ENCODE data around the gene SIAH3.

The SIAH3 gene

DNA sequence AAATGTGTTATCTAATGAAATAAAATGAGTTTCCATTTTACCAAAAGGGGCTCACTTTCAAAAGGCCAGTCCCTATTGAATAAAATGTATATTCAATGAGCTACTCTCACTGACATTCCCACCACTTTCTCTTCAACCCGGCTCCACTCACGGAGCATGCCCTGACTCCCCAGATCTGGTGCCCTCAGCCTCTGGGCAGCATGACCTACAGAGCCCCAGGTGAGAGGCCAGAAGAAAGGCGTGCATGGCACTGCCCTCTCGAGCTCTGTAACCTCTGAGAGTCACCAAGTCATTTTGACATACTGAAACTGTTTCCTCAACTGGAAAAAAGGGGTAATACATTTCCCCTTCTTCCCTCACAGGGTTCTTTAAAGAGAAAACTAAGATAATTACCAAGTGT lies 25.2 kb upstream of the SIAH3 start:
- no peak for TF ChIP-seq TCF12 (IDR thresholded peaks at IDR 0.05; ENCODE audit: low read depth)
- no peak for TF ChIP-seq TEAD4 (IDR thresholded peaks at IDR 0.05)
- no peak for TF ChIP-seq EGR1 (IDR thresholded peaks at IDR 0.05)
- TF ChIP-seq, protein P1, sequence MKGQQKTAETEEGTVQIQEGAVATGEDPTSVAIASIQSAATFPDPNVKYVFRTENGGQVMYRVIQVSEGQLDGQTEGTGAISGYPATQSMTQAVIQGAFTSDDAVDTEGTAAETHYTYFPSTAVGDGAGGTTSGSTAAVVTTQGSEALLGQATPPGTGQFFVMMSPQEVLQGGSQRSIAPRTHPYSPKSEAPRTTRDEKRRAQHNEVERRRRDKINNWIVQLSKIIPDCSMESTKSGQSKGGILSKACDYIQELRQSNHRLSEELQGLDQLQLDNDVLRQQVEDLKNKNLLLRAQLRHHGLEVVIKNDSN (IDR thresholded peaks at IDR 0.05): no peak
- no peak for TF ChIP-seq YY1 (IDR thresholded peaks at IDR 0.05; ENCODE audit: low read depth)
- TF ChIP-seq CEBPB (IDR thresholded peaks at IDR 0.05): no peak
- no peak for TF ChIP-seq NFIC (IDR thresholded peaks at IDR 0.05)
- no peak for TF ChIP-seq RAD21 (IDR thresholded peaks at IDR 0.05; ENCODE audit: low read depth)
- no peak for TF ChIP-seq ZBTB7A (IDR thresholded peaks at IDR 0.05; ENCODE audit: low read depth)
- no peak for TF ChIP-seq EP300 (IDR thresholded peaks at IDR 0.05; ENCODE audit: borderline replicate concordance)
- TF ChIP-seq, protein P2, sequence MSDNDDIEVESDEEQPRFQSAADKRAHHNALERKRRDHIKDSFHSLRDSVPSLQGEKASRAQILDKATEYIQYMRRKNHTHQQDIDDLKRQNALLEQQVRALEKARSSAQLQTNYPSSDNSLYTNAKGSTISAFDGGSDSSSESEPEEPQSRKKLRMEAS (IDR thresholded peaks at IDR 0.05): no peak
- no peak for TF ChIP-seq FOXM1 (IDR thresholded peaks at IDR 0.05; ENCODE audit: borderline replicate concordance, low read depth)
- no peak for TF ChIP-seq CREB1 (IDR thresholded peaks at IDR 0.05; ENCODE audit: low read depth)
- no peak for TF ChIP-seq TAF1 (IDR thresholded peaks at IDR 0.05; ENCODE audit: low read depth)

DNA sequence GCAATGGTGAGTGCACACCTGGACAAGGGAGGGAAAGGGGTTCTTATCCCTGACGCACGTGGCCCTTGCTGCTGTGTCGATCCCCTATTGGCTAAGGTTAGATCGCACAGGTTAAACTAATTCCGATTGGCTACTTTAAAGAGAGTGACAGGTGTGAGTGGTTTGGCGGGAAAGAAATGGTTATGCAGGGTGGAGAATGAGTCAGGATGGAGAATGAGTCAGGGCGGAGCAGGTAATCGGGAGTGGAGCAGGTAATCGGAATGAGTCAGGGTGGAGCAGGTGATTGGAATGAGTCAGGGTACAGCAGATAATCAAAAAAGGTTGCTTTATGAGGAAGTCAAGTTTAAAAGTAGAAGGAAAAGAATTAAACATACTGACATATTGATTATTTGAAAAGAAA lies 24.4 kb upstream of the SIAH3 start:
- TF ChIP-seq TAF1 (IDR thresholded peaks at IDR 0.05; ENCODE audit: low read depth): no peak
- TF ChIP-seq, protein P2 (IDR thresholded peaks at IDR 0.05): no peak

DNA sequence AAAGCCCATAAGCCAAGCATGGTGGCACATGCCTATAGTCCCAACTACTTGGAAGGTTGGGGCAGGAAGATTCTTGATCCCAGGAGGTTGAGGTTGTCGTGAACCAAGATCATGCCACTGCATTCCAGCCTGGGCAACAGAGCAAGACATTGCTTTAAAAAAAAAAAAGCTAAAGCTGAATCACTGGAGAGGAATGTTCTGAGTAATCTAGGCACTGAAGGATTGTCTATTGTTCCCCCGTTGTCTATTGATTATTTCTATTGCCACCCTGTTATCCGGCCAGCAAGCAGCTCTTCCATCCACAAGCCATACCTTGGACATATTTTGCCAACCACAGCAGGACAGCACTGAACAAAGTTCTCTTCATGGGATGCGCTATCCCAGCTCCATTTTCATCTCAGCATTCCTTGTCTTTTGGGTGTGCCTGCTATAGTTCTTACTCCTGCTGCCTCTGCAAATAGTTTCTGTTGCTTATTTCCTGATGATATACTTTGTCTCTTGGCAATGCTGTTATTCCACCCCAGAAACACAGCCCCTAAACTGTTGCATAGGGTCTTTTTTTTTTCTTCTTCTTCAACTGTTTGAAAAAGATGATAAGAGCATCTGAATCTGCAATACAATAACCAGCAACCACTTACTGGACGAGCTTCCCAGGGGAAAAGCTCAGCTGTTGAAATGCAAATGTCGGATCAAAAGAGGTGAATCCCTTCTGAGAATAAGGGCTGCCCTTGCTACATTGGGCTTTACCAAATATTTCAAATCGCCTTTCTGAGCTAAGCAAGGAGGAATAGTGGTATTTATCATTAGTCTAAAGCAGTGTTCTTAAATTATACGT lies 22.2 kb upstream of the SIAH3 start:
- TF ChIP-seq RAD21 (IDR thresholded peaks at IDR 0.05; ENCODE audit: low read depth) (no peak), CEBPB (IDR thresholded peaks at IDR 0.05) (no peak), TEAD4 (IDR thresholded peaks at IDR 0.05) (peak; percentile 94), TCF12 (IDR thresholded peaks at IDR 0.05; ENCODE audit: low read depth) (peak; percentile 81), EGR1 (IDR thresholded peaks at IDR 0.05) (no peak), FOXM1 (IDR thresholded peaks at IDR 0.05; ENCODE audit: borderline replicate concordance, low read depth) (peak; percentile 61; the same call in 1 of the 2 replicates), EP300 (IDR thresholded peaks at IDR 0.05; ENCODE audit: borderline replicate concordance) (peak; percentile 86), YY1 (IDR thresholded peaks at IDR 0.05; ENCODE audit: low read depth) (no peak), ZBTB7A (IDR thresholded peaks at IDR 0.05; ENCODE audit: low read depth) (no peak), NFIC (IDR thresholded peaks at IDR 0.05) (peak; percentile 58; the same call in 1 of the 2 replicates)
- TF ChIP-seq, protein P2 (IDR thresholded peaks at IDR 0.05): peak; percentile 55; the same call in 1 of the 2 replicates
- TF ChIP-seq, protein P3, sequence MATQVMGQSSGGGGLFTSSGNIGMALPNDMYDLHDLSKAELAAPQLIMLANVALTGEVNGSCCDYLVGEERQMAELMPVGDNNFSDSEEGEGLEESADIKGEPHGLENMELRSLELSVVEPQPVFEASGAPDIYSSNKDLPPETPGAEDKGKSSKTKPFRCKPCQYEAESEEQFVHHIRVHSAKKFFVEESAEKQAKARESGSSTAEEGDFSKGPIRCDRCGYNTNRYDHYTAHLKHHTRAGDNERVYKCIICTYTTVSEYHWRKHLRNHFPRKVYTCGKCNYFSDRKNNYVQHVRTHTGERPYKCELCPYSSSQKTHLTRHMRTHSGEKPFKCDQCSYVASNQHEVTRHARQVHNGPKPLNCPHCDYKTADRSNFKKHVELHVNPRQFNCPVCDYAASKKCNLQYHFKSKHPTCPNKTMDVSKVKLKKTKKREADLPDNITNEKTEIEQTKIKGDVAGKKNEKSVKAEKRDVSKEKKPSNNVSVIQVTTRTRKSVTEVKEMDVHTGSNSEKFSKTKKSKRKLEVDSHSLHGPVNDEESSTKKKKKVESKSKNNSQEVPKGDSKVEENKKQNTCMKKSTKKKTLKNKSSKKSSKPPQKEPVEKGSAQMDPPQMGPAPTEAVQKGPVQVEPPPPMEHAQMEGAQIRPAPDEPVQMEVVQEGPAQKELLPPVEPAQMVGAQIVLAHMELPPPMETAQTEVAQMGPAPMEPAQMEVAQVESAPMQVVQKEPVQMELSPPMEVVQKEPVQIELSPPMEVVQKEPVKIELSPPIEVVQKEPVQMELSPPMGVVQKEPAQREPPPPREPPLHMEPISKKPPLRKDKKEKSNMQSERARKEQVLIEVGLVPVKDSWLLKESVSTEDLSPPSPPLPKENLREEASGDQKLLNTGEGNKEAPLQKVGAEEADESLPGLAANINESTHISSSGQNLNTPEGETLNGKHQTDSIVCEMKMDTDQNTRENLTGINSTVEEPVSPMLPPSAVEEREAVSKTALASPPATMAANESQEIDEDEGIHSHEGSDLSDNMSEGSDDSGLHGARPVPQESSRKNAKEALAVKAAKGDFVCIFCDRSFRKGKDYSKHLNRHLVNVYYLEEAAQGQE (IDR thresholded peaks at IDR 0.05; ENCODE audit: low read depth): no peak
- TF ChIP-seq, protein P1 (IDR thresholded peaks at IDR 0.05): no peak

DNA sequence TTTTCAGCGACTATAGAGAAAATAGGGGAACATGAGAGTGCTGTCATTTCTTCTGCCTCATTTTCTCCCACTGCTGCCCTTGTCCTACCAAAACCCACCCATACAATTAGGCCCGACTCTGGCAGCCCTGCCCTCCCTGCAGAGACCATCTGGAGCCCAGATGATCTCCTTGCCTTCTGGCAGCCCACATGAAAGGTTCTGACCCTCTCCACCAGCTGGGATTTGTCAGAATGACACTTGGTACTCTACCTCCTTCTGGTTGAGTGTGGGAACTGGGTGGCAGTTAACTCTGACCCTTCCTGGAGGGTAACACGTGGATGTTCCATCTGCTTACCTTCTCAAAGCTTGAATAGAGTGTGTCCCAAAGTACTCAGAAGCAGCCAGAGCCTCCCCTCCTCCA lies 21.0 kb upstream of the SIAH3 start:
- TF ChIP-seq ZBTB7A (IDR thresholded peaks at IDR 0.05; ENCODE audit: low read depth): no peak
- TF ChIP-seq TAF1 (IDR thresholded peaks at IDR 0.05; ENCODE audit: low read depth): no peak
- no peak for TF ChIP-seq RAD21 (IDR thresholded peaks at IDR 0.05; ENCODE audit: low read depth)
- no peak for TF ChIP-seq CREB1 (IDR thresholded peaks at IDR 0.05; ENCODE audit: low read depth)

DNA sequence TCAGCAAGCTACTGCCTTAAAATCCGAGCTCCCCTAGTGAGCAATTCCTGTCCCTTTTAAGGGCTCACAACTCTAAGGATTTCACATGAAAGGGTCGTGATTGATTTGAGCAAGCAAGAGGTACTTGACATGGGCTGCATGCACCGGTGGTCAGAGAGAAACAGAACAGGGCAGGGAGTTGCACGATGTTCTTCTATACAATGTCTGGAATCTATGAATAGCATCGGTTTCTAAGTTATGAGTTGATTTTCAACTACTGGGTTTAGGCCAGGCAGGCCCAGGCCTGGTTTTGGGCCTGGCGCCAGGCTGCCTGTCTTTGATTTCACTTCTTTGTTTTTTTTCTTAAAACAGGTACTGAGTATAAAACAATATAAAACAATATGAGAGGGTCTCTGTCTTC lies 19.6 kb upstream of the SIAH3 start:
- peak; percentile 39 for TF ChIP-seq NFIC (IDR thresholded peaks at IDR 0.05)

DNA sequence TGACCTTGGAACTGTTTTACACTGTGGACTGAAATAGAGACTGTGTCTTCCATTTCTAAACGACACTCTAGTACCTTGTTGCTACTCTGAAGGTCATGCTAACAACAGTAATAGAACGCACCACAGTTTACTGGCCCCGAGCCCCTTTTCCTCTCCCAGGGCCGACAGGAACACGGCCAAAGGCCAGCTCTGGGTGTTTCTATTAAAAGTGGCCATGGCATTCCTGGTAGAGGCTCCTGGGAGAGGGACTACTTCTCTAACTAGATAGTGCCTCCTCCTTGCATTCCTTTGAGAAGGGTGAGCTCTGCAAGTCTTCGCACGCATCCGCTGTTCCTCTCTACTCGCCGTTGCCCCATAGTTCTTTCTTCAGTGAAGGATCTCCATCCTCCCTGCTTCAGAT lies 18.7 kb upstream of the SIAH3 start:
- 0 out of 2 replicates have a peak, but pooled peaks have one; percentile 6 for TF ChIP-seq TEAD4 (IDR thresholded peaks at IDR 0.05)
- TF ChIP-seq, protein P1 (IDR thresholded peaks at IDR 0.05): no peak

DNA sequence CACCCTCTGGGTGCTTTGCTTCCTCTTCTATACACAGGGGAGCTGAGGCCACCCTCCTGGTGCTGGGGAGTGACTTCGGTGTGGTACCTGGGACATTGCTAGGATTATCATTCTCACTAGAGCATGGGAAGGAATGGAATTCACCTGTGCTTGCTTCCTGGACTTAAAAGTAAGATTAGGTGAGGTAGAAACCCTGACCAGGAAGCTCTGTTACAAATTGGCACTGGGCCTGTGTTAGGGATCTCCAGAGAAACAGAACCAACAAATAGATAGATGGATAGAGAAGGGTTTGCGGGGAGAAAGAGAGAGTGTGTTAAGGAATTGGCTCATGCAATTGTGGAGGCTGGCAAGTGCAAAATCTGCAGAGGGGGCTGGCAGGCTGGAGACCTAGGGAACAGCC lies 13.9 kb upstream of the SIAH3 start:
- TF ChIP-seq ZBTB7A (IDR thresholded peaks at IDR 0.05; ENCODE audit: low read depth) (no peak), YY1 (IDR thresholded peaks at IDR 0.05; ENCODE audit: low read depth) (no peak), EGR1 (IDR thresholded peaks at IDR 0.05) (no peak), CEBPB (IDR thresholded peaks at IDR 0.05) (no peak), RAD21 (IDR thresholded peaks at IDR 0.05; ENCODE audit: low read depth) (no peak), TAF1 (IDR thresholded peaks at IDR 0.05; ENCODE audit: low read depth) (no peak), CREB1 (IDR thresholded peaks at IDR 0.05; ENCODE audit: low read depth) (no peak), FOXM1 (IDR thresholded peaks at IDR 0.05; ENCODE audit: borderline replicate concordance, low read depth) (no peak), NFIC (IDR thresholded peaks at IDR 0.05) (no peak), TEAD4 (IDR thresholded peaks at IDR 0.05) (no peak), EP300 (IDR thresholded peaks at IDR 0.05; ENCODE audit: borderline replicate concordance) (no peak), TCF12 (IDR thresholded peaks at IDR 0.05; ENCODE audit: low read depth) (no peak)
- TF ChIP-seq, protein P1 (IDR thresholded peaks at IDR 0.05): no peak
- TF ChIP-seq, protein P2 (IDR thresholded peaks at IDR 0.05): no peak
- TF ChIP-seq, protein P3 (IDR thresholded peaks at IDR 0.05; ENCODE audit: low read depth): no peak
